GM12878 (cell line): ENCODE data around the gene ATOSA. TPM values are rescaled to one million over a fixed set of nuclear protein-coding genes. Genes with fewer than 3 reads are reported as not detected.

Source experiments
- ATAC-seq: fragments of 200-7000 bp; cut with Tn5 transposase; 3 replicates; pipeline ENCODE4 v1.9.1; 2020; ENCODE audit warnings: mild to moderate bottlenecking, moderate library complexity
- BruUV-seq: library from RNA; stranded (reverse); fragments of 400-500 nt; replicated peaks from 2 replicates; lab custom pipeline; 2021; lab: Mats Ljungman, UMichigan
- CTCF ChIA-PET: fragments of 300-600 bp; sonication (Branson Sonifier 250); formaldehyde crosslinking; extraction: SDS; loops from one replicate; lab custom pipeline; 2021; ENCODE audit warnings: inconsistent platforms; lab: Yijun Ruan, JAX
- POLR2A ChIA-PET: fragments of 350-600 bp; formaldehyde crosslinking; extraction: SDS; loops from one replicate; lab custom pipeline; 2021; ENCODE audit warnings: inconsistent platforms; lab: Charles Lee
- RAD21 ChIA-PET: fragments of 300-600 bp; sonication (Branson Sonifier 250); formaldehyde crosslinking; loops from one replicate; lab custom pipeline; 2023; ENCODE audit warnings: antibody characterized with exemption; ENCODE audit not compliant: unreplicated experiment; lab: Charles Lee
- SMC1A ChIA-PET: fragments of 300-600 bp; sonication (Branson Sonifier 250); formaldehyde crosslinking; loops from one replicate; lab custom pipeline; 2023; ENCODE audit not compliant: unreplicated experiment, uncharacterized antibody; lab: Charles Lee
- DNase-seq: peaks from one replicate; pipeline ENCODE4 v3.0.0-alpha.2; 2011; ENCODE audit warnings: low read depth, low spot score
- FAIRE-seq: peaks from 3 replicates; lab custom pipeline; 2011; peaks lifted over from hg19 to GRCh38; lab: Jason Lieb, UNC
- H2AFZ ChIP-seq: 2 replicates; pipeline ENCODE4 v1.6.0; 2011; ENCODE audit warnings: low read depth, low read length, control low read depth; ENCODE audit not compliant: control insufficient read depth
- H3K27ac ChIP-seq: 2 replicates; pipeline ENCODE4 v1.5.1; 2011; ENCODE audit warnings: control low read depth; ENCODE audit not compliant: control insufficient read depth, insufficient read depth
- H3K27me3 ChIP-seq, 2 experiments: replicated peaks in 1 of 2; 2 replicates each; pipeline versions ENCODE4 v1.6.0 to v1.6.1; 2011; ENCODE audit warnings: low read length in 1 of 2; ENCODE audit not compliant: control insufficient read depth in 2 of 2, insufficient read depth in 2 of 2
- H3K36me3 ChIP-seq, 2 experiments: 2 replicates each; pipeline ENCODE4 v1.5.1; 2011; ENCODE audit warnings: low read length in 1 of 2; ENCODE audit not compliant: control insufficient read depth in 2 of 2, insufficient read depth in 2 of 2
- H3K4me1 ChIP-seq: 2 replicates; pipeline ENCODE4 v1.6.1; 2011; ENCODE audit warnings: mild to moderate bottlenecking, low read length, moderate library complexity, mixed read lengths; ENCODE audit not compliant: control insufficient read depth, insufficient read depth
- H3K4me2 ChIP-seq: 2 replicates; pipeline ENCODE4 v1.6.0; 2011; ENCODE audit warnings: control low read depth; ENCODE audit not compliant: control insufficient read depth, insufficient read depth
- H3K4me3 ChIP-seq: fragments of 200-600 bp; sonication (generic); 2 replicates; pipeline ENCODE4 v1.5.1; 2016
- H3K79me2 ChIP-seq: 2 replicates; pipeline ENCODE4 v1.6.0; 2011; ENCODE audit warnings: low read length; ENCODE audit not compliant: control insufficient read depth, insufficient read depth
- H3K9ac ChIP-seq: 2 replicates; pipeline ENCODE4 v1.8.0; 2011; ENCODE audit warnings: low read length, control low read depth, mixed read lengths; ENCODE audit not compliant: control insufficient read depth, insufficient read depth
- H3K9me3 ChIP-seq: replicated peaks from 3 replicates; pipeline ENCODE4 v1.5.1; 2011; ENCODE audit warnings: mild to moderate bottlenecking, low read length; ENCODE audit not compliant: control insufficient read depth, insufficient read depth
- H4K20me1 ChIP-seq: 2 replicates; pipeline ENCODE4 v1.6.0; 2011; ENCODE audit not compliant: control insufficient read depth, insufficient read depth
- BCLAF1 ChIP-seq: fragments of 450-650 bp; IDR thresholded peaks from 2 replicates; pipeline ENCODE4 v1.6.1; 2017; ENCODE audit warnings: antibody characterized with exemption, mild to moderate bottlenecking, moderate library complexity
- CHD2 ChIP-seq: IDR thresholded peaks from 2 replicates; pipeline ENCODE4 v1.6.1; 2011; ENCODE audit warnings: low read depth, low read length, improper control_type of control experiment, borderline replicate concordance
- FOS ChIP-seq: IDR thresholded peaks from 3 replicates; pipeline ENCODE4 v1.6.1; 2011; ENCODE audit warnings: borderline replicate concordance; ENCODE audit not compliant: insufficient read length; ENCODE audit errors: extremely low read depth
- HCFC1 ChIP-seq: fragments of 150-350 bp; IDR thresholded peaks from 2 replicates; pipeline ENCODE4 v1.6.1; 2014; ENCODE audit warnings: low read length
- KLF5 ChIP-seq: fragments of 450-650 bp; IDR thresholded peaks from 2 replicates; pipeline ENCODE4 v1.6.1; 2014; ENCODE audit warnings: mild to moderate bottlenecking; ENCODE audit not compliant: partially characterized antibody
- MTA3 ChIP-seq: IDR thresholded peaks from 2 replicates; pipeline ENCODE4 v1.6.1; 2012; ENCODE audit warnings: low read length, inconsistent platforms, borderline replicate concordance
- MXI1 ChIP-seq: fragments of 150-350 bp; IDR thresholded peaks from 2 replicates; pipeline ENCODE4 v1.6.1; 2011; ENCODE audit warnings: low read depth, mild to moderate bottlenecking, inconsistent platforms, low read length, improper control_type of control experiment
- PKNOX1 ChIP-seq: fragments of 450-650 bp; IDR thresholded peaks from 2 replicates; pipeline ENCODE4 v1.6.1; 2016; ENCODE audit warnings: mild to moderate bottlenecking
- RBBP5 ChIP-seq: fragments of 200-600 bp; sonication (generic); conservative IDR thresholded peaks from 2 replicates; pipeline ENCODE4 v1.6.1; 2016
- SMC3 ChIP-seq: IDR thresholded peaks from 2 replicates; pipeline ENCODE4 v1.6.1; 2011; ENCODE audit warnings: low read length, improper control_type of control experiment, borderline replicate concordance
- STAT3 ChIP-seq: IDR thresholded peaks from 2 replicates; pipeline ENCODE4 v1.6.1; 2011; ENCODE audit warnings: low read depth, low read length, improper control_type of control experiment
- TARDBP ChIP-seq: IDR thresholded peaks from 2 replicates; pipeline ENCODE4 v1.6.1; 2016; ENCODE audit warnings: borderline replicate concordance
- ZNF217 ChIP-seq: fragments of 450-650 bp; IDR thresholded peaks from 2 replicates; pipeline ENCODE4 v1.6.1; 2017; ENCODE audit warnings: antibody characterized with exemption, mild to moderate bottlenecking
- ZNF24 ChIP-seq: fragments of 450-650 bp; IDR thresholded peaks from 2 replicates; pipeline ENCODE4 v1.6.1; 2017; ENCODE audit warnings: antibody characterized with exemption, mild to moderate bottlenecking
- ZNF274 ChIP-seq: IDR thresholded peaks from one replicate; pipeline ENCODE4 v1.8.0; 2011; ENCODE audit not compliant: insufficient read length, insufficient read depth
- ZNF622 ChIP-seq: fragments of 450-650 bp; IDR thresholded peaks from 2 replicates; pipeline ENCODE4 v1.6.1; 2017; ENCODE audit warnings: mild to moderate bottlenecking, inconsistent platforms
- ZSCAN29 ChIP-seq: fragments of 450-650 bp; IDR thresholded peaks from 2 replicates; pipeline ENCODE4 v1.6.1; 2017; ENCODE audit warnings: mild to moderate bottlenecking, moderate library complexity
- in situ Hi-C: fragments of 300-500 bp; cut with MboI; formaldehyde crosslinking; loops from 9 replicates; pipeline ENCODE4 v1.14.3; 2018; ENCODE audit warnings: mixed read lengths
- intact Hi-C: fragments of 100-400 bp; cut with micrococcal nuclease; formaldehyde crosslinking; loops from one replicate; pipeline ENCODE4 v1.14.2; 2022; ENCODE audit not compliant: unreplicated experiment
- polyA plus RNA-seq, 11 experiments: library from polyadenylated mRNA; depleted of rRNA in 4 of 11; unstranded in 6 of 11; stranded (reverse) in 5 of 11; fragments of >200 nt; fragmentation: Nextera tagmentation in 4 of 11; fragmentation: Illumina TruSeq in 1 of 11; extraction: Ambion mirVana in 4 of 11; extraction: Trizol in 1 of 11; gene quantifications; 1 replicate in 1 of 11; 2 replicates in 10 of 11; pipeline versions ENCODE4 v1.2.1 to v1.2.3, GENCODE V29; 2011 to 2016; ENCODE audit warnings: inconsistent platforms in 2 of 11, missing spikeins in 2 of 11, low read depth in 1 of 11
- total RNA-seq, 4 experiments: library from RNA; depleted of rRNA in 3 of 4; stranded (reverse); fragments of >200 nt in 3 of 4; fragmentation: Illumina TruSeq in 1 of 4; extraction: Trizol in 1 of 4; gene quantifications; 2 replicates each; pipeline versions ENCODE4 v1.2.1 to v1.2.3, GENCODE V29; 2013 to 2021
- TF ChIP-seq, protein P1 (sequence below): fragments of 450-650 bp; IDR thresholded peaks from 2 replicates; pipeline ENCODE4 v1.6.1; 2017; ENCODE audit warnings: low read depth, mild to moderate bottlenecking, moderate library complexity
- TF ChIP-seq, protein P2 (sequence below): fragments of 450-650 bp; IDR thresholded peaks from 2 replicates; pipeline ENCODE4 v1.6.1; 2017; ENCODE audit warnings: mild to moderate bottlenecking, low read depth, inconsistent platforms; ENCODE audit not compliant: poor library complexity, severe bottlenecking

ATOSA gene
- total and polyA plus RNA-seq, 10 of the 15 experiments (the other 5 are each of a cell fraction or from before 2014, with no cell fraction given), result 6.8 to 24.3 (median 14.6) TPM

- intact Hi-C loops, result no loop called here
- no peaks in the 10 kb centered on the region for H3K9me3 ChIP-seq
- SMC1A ChIA-PET, result interaction anchor here (0.6 to 1.4 kb wide), 6 partner anchors 49 to 498 kb away, joined by 3 to 5 read pairs (median 3); no protein-coding TSS in a partner anchor
- no peaks in the 10 kb centered on the region for H3K27me3 ChIP-seq
- DNase-seq (no peak), ATAC-seq (no peak), FAIRE-seq (no peak)
- no peaks in the 10 kb centered on the region for H3K36me3 ChIP-seq
- peaks cover 6% of the 10 kb centered on the region for H3K79me2 ChIP-seq
- RAD21 ChIA-PET, result interaction anchor here (0.8 to 2.3 kb wide), 4 partner anchors 9 to 421 kb away, joined by 3 to 10 read pairs (median 4); no protein-coding TSS in a partner anchor
- no peak overlapping the region; the same call in 1 of the 2 replicates for H3K27ac ChIP-seq
- no peak overlapping the region; the same call in 1 of the 2 replicates for H3K4me2 ChIP-seq
- no peaks in the 10 kb centered on the region for H4K20me1 ChIP-seq
- no peak overlapping the region for H2AFZ ChIP-seq
- in situ Hi-C loops, result no loop called here
- CTCF ChIA-PET, result interaction anchor here (0.6 to 2.1 kb wide), 4 partner anchors 42 to 219 kb away, joined by 3 to 4 read pairs (median 4); no protein-coding TSS in a partner anchor
- no peak overlapping the region for H3K9ac ChIP-seq
- no peak overlapping the region for H3K4me3 ChIP-seq
- peaks cover 43% of the 10 kb centered on the region for H3K4me1 ChIP-seq
- POLR2A ChIA-PET, result interaction anchor here (0.6 kb wide), 1 partner anchor 399 kb away, joined by 3 read pairs; no protein-coding TSS in a partner anchor
- BruUV-seq, result no TSS peak
- TF ChIP-seq BCLAF1 (no peak), SMC3 (no peak), CHD2 (no peak), ZNF217 (no peak), KLF5 (no peak), PKNOX1 (no peak), MTA3 (no peak), RBBP5 (no peak), ZNF274 (no peak), ZSCAN29 (no peak), STAT3 (no peak), FOS (no peak), TARDBP (no peak), MXI1 (no peak), ZNF622 (no peak), ZNF24 (no peak), HCFC1 (no peak)
- TF ChIP-seq, protein P1, sequence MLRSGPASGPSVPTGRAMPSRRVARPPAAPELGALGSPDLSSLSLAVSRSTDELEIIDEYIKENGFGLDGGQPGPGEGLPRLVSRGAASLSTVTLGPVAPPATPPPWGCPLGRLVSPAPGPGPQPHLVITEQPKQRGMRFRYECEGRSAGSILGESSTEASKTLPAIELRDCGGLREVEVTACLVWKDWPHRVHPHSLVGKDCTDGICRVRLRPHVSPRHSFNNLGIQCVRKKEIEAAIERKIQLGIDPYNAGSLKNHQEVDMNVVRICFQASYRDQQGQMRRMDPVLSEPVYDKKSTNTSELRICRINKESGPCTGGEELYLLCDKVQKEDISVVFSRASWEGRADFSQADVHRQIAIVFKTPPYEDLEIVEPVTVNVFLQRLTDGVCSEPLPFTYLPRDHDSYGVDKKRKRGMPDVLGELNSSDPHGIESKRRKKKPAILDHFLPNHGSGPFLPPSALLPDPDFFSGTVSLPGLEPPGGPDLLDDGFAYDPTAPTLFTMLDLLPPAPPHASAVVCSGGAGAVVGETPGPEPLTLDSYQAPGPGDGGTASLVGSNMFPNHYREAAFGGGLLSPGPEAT, result no peak
- TF ChIP-seq, protein P2, sequence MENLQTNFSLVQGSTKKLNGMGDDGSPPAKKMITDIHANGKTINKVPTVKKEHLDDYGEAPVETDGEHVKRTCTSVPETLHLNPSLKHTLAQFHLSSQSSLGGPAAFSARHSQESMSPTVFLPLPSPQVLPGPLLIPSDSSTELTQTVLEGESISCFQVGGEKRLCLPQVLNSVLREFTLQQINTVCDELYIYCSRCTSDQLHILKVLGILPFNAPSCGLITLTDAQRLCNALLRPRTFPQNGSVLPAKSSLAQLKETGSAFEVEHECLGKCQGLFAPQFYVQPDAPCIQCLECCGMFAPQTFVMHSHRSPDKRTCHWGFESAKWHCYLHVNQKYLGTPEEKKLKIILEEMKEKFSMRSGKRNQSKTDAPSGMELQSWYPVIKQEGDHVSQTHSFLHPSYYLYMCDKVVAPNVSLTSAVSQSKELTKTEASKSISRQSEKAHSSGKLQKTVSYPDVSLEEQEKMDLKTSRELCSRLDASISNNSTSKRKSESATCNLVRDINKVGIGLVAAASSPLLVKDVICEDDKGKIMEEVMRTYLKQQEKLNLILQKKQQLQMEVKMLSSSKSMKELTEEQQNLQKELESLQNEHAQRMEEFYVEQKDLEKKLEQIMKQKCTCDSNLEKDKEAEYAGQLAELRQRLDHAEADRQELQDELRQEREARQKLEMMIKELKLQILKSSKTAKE, result no peak
Measured at GRCh38 chr15:52682200-52682599, 3.0 kb upstream of the ATOSA start.
